Posterior cingulate gyrus (tissue), 11 donors: Measurements from ENCODE around the gene ZNF669.

ENCODE experiments used
- DNase-seq, 10 donors: peaks; one replicate each; pipeline versions ENCODE4 v3.0.0 to v3.0.0-alpha.2; 2020 to 2021; ENCODE audit warnings: mixed read lengths in 3 of 10
- intact Hi-C: fragments of 100-400 bp; cut with DNase I; formaldehyde crosslinking; loops from one replicate; pipeline ENCODE4 v1.15.1; 2023

Gene ZNF669

DNA sequence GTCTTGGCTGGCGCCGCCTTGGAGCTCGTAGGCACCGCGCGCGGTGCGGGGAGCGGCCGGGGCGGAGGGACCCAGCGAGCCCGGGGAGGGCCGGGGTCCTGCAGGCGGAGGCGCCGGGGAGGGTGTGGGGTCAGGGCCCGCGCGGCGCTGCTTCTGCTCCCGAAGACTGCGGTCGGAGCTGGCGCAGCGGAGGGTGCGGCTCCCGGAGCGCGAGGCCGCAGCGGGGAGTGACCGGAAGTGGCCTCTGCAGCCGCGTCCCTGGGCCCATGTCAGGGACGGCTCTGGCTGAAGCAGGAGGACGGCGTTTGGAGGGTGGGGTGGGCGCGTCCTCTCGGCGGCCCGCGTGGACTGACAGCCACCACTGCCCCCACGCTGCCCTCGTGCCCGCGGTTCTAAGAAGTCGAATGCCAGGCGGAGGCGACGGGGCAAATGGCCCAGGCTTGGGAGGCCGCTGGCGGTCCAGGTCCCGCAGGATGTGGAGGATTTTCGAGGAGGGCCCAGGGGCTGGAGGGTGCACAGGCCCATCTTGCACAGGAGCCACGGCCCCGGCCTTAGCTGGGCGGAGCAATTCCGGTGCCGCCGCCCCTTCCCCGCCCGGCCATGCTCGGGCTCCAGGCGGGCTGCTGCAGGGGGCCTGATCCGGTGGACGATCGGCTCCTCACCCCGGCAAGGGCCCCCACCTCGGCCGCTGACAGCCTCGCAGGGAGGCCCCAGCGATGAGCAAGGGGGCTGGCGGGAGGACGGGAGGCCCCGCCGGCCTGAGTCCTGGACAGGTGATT is 7.7 kb upstream of the ZNF669 start:
- intact Hi-C loops = no loop called here
- peak in 8 of 10 donors; percentile 24 to 91 (median 54) for DNase-seq

DNA sequence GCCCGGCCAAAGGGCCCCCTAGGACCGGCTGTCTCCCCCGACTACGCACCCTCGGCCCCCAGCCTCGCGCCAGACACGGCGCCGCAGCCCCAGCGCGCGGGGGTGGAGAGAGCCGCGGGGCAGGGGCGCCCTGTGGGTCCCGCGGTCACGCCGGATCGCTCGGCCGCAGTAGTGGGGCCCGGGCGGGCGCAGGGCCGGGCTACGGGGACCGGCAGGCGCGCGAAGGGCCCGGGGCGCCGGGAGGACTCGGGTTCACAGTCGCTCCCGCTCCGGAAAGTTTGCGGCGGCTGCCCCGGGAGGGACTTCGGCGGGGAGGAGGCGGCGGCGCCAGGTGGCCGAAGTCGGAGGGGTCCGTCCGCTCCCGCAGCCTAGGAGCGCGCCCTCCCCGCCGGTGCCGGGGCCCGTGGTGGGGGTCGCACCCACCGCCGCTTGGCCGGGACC is 7.1 kb upstream of the ZNF669 start:
- peak in 1 of 10 donors; percentile 85 for DNase-seq
- intact Hi-C loops = no loop called here

DNA sequence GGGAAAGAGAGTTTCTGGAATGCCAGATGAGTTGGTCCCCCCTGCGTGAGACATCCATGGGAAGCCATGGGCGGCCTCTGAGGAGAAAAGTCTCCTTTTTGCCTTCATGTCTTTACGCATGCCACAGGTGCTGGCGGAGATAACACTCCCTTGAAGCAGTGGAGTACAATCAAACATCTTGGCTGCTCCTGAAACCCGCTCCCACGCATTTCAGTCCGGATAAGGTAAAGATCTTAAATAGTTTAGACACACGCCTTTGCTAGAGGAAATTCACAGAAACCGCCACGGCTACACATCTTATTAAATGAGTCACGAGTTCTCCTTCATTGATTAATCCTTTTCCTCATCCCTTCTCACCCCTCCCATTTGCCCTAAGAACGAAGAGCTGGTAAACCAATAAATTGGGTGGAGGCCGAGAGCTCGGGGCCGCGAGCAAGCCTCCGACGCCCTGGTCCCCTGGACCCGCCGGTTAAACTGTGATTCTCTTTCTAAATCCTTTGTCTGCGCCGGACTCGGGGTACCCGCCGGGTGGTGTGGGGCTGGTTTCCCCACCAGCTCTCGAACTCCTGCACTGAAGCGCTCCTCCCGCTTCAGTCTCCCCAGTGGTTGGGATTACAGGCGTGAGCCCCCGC is 6.6 kb upstream of the ZNF669 start:
- intact Hi-C loops = no loop called here
- peak in 1 of 10 donors; percentile 78 for DNase-seq

DNA sequence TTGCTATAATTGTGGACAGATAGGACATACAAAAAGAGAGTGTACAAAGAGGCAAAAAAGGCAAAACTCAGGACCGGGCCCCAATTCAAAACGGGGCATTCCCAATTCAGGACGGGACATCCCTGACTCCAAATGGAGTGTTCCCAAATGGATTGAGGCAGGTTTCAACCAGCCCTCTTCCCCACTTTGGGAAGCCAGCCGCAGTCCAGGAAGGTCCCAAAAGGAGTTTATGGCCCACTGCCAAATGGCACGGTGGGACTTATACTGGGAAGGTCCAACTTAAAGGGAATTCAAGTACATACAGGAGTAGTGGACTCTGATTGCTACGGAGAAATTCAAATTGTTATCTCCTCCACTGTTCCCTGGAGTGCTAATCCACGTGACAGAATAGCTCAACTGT is 3.5 kb upstream of the ZNF669 start:
- DNase-seq = no peak
- intact Hi-C loops = loop anchor here (10.0 kb wide), 1 partner anchor 227 kb away; the partner anchor contains the start of gene ZNF496

DNA sequence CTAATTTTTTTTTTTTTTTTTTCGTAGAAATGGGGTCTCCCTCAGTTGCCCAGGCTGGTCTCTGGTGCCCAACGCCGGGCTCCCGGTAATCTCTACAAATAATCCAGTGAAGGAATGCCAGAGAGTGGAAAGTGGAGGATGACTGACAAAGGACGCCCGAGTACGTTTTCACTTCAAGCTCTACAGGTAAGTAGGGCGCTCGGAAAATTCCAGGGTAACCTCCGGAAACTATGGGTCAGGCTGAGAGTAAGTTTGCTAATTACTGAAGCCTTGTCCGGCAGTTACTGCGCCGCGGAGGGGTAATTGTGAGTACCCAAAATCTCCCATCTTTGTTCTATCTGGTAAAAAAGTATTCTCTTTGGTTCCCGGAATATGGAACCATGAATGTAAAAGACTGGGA is 1.8 kb upstream of the ZNF669 start:
- intact Hi-C loops = loop anchor here (10.0 kb wide), 1 partner anchor 229 kb away; the partner anchor contains the start of gene ZNF496
- DNase-seq = peak in 1 of 10 donors; percentile 38

DNA sequence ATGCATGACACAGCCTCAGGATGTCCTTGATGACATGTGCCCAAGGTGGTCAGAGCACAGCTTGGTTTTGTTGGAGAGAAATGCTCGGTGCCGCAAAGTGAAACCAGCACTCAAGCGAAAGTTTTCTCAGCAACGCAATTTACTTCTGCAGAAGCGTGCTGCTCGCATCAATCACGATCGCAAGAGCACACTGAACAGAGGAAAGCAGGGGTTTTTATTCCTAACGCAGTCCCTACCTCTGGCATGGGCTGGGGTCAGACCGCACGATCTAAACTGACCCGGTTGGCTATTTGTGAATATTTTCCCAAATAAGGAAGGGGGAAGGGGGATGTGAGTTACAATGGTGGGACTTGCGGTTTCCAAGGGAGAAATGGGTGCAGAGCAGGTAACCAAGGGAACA is 809 bp upstream of the ZNF669 start:
- intact Hi-C loops = loop anchor here (10.0 kb wide), 1 partner anchor 230 kb away; the partner anchor contains the start of gene ZNF496
- no peak for DNase-seq

DNA sequence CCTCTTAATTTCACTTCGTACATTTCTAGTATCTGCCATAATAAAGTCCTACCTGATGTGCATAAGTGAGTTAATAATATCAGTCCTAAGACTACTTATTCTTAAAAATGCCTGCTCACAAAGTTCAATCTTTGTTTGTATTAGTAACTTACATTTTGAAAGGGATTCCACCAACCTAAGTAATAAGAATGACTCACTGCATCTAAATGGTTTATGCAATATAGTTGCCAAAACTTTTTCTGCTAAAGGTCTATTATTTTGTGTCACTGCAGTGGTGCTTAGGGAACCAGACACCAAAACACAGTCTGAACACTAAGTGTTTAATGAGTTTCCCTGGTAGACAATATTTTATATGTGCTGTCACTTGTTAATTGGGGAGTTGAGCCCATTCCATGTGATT is 1.8 kb downstream of the ZNF669 start:
- intact Hi-C loops = loop anchor here (10.0 kb wide), 1 partner anchor 232 kb away; the partner anchor contains the start of gene ZNF496
- DNase-seq = no peak

DNA sequence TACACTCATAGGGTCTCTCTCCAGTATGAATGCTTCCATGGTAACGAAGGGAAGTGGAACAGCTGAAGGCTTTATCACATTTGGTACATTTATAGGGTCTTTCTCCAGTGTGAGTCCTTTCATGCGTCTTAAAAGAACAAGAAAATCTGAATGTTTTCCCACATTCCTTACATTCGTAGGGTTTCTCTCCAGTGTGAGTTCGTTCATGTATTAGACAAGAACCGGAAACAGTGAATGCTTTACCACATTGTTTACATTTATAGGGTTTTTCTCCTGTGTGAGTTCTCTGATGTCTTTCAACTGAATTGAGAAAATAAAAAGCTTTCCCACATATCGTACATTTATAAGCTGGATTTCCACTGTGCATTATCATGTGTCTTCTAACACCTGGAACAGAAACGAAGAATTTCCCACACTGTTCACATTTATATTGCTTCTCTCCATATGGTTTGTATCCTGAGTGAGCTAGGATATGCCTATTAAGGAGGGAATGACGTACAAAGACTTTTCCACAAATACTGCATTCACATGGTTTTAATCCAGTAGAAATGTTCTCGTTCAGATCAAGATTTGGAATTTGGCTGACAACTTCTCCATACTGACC is 3.4 kb downstream of the ZNF669 start:
- intact Hi-C loops = loop anchor here (10.0 kb wide), 1 partner anchor 234 kb away; the partner anchor contains the start of gene ZNF496

DNA sequence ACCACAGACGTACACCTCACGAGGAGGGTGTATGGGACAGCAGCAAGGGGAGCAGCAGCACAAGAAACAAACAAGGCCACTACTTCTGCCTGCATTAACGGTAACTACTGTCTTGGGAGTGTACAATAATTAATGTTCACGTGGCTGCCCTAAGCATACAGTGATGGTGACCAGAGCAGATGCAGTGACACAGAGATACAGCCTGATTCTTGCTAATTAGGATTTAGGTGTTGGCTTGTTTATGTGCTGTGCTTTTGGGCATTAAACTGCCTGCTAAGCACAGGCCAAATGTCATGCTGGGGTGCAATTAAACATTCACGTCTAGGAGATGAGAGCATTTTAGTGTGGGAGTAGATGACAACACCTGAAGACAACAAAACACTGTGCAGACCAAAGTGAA is 7.2 kb downstream of the ZNF669 start:
- no peak for DNase-seq
- intact Hi-C loops = no loop called here

More for the DNA sequence above, 3.4 kb downstream of the ZNF669 start:
- DNase-seq = no peak

DNA sequence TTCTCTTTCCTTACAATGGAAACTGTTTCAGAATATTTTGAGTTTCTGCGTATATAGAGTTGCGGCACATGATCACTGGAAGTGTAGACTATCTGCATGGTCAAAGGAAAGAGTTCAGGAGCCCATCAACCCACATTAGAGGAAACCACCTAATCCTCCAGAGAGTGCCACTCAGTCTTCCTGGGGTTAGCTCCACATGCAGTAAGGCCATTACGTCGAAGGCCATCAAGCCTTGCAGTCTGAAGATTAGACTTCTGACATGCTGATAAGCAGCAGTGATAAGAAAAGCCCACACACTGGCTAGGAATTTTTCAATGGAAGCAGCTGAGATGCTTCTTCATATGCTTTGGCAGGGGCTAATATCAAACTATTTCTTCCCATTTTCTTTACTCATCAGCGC is 7.6 kb downstream of the ZNF669 start:
- intact Hi-C loops = no loop called here
- no peak for DNase-seq

DNA sequence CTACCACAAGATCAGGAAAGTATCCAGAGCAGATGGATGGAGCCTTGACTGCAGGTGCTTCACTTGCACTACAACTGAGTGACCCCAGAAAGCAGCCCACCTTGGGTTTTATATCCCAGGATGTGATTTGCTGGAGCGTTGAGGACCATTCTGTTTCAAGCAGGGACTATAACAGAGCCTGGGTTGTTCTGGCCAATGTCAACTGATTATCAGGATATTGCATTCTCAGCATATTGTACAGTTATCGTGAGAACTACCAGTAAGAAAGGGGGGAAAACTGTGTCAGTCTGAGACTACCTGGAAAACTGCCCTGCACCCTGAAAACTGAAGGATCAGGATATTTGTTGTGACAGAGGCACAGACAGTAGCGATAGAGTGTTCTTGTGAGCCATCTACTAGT is 8.0 kb downstream of the ZNF669 start:
- DNase-seq = no peak
- intact Hi-C loops = no loop called here

DNA sequence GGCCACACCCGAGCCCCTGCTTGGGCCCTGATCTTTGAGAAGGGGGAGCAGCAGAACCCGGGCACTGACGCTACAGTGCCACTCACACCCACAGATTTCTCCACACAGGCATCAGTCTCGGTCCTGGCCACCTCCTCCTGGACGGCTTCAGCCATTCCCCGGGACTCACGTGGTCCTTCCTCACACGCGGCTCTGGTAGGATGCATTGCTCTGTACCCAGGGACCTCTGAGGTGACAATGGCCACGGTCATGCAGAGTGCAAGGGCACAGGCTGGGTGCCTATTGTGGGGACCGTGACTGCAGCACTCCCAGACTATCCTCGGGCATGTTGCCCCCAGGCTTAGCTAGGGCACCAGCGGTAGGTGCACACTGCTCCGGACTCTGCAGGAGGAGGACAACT is 13.7 kb downstream of the ZNF669 start:
- intact Hi-C loops = no loop called here
- DNase-seq = peak in 1 of 10 donors; percentile 75

DNA sequence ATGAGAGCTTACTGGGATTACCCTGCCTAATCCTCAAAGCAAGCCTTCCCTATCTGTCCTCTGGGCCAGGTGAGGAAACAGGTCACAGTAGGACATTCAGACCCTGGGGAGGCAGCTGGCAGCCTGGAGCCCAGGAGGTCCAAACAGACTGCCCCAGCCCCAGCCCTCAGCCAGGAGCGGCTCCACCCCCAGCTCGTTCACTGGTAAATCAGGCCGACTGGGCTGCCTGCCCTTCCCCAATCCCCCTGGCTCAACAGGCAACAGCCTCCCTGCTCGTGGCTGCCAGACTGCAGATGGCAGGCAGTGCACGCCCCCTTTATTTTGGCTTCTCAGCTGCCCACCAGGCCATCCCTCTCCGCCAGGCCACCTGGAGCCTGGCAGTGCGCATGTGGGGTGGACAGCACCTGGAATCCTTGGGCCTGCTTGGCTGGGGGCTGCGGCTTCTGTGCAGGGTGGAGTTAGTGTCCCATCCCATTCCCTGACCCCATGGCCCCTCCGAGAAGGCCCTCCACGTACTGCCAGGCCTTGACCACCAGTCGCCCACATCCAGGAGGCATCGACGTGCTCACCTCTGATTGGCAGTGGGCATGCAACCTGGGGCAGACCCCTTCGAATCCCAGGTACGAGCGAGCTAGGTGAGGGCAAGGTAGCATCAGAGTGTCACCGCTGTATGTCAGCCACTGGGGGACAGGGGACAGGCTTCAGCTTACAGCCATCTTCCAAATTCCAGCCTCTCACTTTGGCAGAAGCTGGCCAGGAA is 14.4 kb downstream of the ZNF669 start:
- DNase-seq = peak in 1 of 10 donors; percentile 53

DNA sequence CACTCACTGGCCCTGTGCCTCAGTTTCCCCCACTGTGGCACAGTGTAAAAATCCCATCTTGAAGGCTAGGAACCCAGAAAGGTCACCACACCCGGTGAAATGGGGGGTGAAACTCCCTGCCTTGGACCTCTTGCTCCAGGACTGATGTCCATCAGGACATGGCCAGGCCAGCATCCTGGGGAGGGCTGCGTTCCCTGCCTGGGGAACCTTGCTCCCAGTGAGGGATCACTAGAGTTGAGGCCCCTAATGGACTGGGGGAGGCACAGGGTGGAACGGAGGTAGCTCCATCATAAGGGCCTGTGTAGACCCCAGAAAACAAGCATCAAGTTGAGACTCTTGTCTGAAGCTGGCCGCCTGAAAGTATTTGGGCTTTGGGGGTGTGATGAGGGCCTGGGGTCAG is 15.2 kb downstream of the ZNF669 start:
- peak in 1 of 10 donors; percentile 67 for DNase-seq
- intact Hi-C loops = no loop called here

More for the DNA sequence above, 14.4 kb downstream of the ZNF669 start:
- intact Hi-C loops = no loop called here

DNA sequence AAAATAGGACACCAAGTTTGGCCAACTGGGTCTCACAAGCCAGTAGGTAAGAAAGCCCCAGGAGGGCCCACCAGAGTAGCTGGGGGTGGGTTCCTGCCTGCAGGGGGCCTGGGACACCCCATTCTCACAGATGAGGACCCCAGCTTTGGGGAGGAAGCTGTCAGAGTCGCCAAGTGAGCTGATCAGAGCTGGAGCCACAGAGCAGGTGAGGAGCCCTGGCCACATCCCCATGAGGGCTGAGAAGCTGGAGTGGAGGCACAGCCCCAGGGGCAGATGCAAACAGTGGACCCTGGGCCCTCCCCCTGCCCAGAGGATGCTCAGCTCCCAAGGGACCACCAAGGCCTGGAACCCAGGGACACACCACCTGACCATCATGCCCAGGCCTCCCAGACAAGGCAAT is 16.9 kb downstream of the ZNF669 start:
- DNase-seq = no peak
- intact Hi-C loops = no loop called here

DNA sequence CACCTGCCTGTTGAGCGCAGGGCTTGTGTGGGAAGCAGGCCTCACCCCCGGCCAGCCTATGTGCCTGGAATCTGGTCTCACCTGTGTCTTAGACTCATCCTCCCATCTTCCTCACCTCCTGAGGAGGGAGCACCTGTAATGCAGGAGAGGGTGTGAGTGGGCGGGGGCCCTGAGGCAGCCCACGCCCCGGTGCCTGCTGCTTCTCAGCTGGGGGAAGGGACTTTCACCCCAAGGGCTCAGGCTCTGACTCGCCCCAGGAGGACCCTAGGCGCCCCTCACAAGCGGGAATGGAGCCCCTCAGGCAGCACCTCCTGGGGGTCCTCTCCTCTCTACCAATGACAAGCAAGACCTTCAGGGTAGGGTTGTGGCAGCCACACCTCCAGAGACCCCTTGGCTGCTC is 18.8 kb downstream of the ZNF669 start:
- intact Hi-C loops = no loop called here
- DNase-seq = no peak

DNA sequence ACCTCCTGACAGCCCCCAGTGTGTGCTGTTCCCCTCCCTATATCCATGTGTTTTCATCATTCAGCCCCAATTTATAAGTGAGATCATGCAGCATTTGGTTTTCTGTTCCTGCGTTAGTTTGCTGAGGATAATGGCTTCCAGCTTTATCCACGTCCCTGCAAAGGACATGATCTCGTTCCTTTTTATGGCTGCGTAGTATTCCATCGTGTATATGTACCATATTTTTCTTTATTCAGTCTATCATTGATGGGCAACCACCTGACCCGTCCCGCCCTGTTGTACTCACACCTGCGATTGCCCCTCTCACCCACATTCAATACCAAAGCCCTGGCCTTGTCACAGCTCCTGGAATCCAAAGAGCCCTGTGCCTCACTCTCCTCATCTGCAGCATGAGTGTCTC is 19.4 kb downstream of the ZNF669 start:
- no peak for DNase-seq
- intact Hi-C loops = no loop called here

DNA sequence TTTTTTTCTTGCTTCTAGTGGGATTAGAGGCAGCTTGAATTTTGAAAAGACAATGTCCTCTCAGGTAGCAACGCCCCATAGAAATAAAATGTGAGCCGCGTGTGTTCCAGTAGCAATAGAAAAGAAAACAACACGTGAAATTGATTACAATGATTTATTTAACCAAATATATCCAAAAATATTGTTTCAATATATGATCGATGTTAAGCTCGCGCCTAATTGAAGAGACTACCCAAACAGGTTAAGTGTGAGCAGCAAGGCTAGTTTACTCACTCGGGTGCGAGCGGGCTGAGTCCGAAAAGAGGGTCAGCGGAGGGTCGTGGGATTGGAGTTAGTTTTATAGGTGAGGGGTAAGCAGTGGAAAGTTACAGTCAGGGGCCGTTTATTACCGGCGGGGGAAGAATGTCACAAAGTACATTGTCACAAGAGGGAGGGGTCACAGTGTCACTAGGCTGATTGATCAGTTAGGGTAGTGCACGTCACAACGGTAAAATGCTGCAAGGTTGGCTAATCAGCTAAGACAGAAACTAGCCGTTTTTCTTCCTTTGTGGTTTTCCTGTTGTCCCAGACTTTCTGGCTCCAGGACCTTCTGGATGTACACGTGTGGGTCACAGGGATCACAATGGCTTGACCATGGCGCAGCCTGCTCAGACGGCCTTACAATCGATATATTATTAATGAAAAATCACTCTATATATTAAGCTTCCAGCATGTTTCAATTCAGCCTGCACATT is 24.8 kb downstream of the ZNF669 start:
- DNase-seq = peak in 1 of 10 donors; percentile 31
- intact Hi-C loops = loop anchor here (10.0 kb wide), 1 partner anchor 145 kb away; the partner anchor contains the start of gene AHCTF1

DNA sequence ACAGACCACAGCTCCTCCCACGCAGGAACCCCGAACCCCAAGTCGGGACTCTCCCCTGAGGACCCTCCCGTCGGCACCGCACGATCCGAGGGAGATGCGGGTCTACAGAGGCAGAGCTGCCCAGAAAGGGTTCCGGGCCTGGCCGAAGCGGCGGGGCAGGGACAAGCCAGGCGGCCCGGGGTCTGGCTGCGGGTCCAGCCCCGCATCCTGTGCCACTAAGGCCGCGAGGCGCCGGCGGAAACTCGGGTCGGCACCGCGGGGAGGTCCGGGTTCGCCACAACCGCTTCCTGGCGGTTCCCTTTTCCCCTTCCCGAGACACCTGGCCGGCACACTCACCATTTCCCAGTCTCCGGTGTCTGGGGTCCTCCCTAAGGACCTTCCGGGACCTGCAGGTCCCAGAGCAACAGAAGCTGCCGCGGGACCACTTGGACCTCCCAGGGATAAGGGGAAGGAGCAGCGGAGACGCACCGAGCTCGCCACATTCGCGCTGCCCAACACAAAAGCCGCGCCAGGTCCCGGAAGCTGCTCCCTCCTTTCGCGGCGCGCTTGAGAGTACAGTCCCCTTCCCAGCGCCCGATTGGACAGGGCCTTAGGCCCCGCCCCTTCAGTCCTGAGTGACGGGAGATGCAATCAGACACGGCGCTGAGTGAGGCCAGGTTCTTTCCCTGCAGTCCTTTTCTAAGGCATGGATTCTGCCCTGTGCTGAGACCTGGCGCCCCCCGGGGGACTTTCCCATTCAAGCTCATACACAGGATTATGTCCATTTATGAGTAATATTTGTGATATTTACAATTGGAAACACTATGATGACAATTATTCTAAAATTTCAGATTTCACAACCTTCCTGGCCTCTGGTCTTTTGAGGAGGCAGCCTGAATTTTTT is 25.7 kb downstream of the ZNF669 start, which contains the start of gene ZNF670:
ZNF670 (minus strand) TSS at position 554 of the 883 bp plus-strand sequence; CDS start at position 339, 215 bp downstream.
- intact Hi-C loops = loop anchor here (10.0 kb wide), 1 partner anchor 144 kb away; the partner anchor contains the start of gene AHCTF1

More for the DNA sequence above, 25.7 kb downstream of the ZNF669 start, which contains the start of gene ZNF670:
- peak; percentile 90 to 99 (median 98) for DNase-seq
